HUDEP-2 (cell line): ENCODE measurements around the gene RASSF3.
"Not testable (repeated sequence)": the region's sequence is repeated elsewhere in the genome, so short reads cannot be mapped to it uniquely, and the experiment has no call there.

Source experiments
- DNase-seq, 76 experiments: peaks; one replicate each; lab custom pipeline; 2025; ENCODE audit not compliant: unreplicated experiment in 76 of 76; lab: John Stamatoyannopoulos, UW

The RASSF3 gene

DNA sequence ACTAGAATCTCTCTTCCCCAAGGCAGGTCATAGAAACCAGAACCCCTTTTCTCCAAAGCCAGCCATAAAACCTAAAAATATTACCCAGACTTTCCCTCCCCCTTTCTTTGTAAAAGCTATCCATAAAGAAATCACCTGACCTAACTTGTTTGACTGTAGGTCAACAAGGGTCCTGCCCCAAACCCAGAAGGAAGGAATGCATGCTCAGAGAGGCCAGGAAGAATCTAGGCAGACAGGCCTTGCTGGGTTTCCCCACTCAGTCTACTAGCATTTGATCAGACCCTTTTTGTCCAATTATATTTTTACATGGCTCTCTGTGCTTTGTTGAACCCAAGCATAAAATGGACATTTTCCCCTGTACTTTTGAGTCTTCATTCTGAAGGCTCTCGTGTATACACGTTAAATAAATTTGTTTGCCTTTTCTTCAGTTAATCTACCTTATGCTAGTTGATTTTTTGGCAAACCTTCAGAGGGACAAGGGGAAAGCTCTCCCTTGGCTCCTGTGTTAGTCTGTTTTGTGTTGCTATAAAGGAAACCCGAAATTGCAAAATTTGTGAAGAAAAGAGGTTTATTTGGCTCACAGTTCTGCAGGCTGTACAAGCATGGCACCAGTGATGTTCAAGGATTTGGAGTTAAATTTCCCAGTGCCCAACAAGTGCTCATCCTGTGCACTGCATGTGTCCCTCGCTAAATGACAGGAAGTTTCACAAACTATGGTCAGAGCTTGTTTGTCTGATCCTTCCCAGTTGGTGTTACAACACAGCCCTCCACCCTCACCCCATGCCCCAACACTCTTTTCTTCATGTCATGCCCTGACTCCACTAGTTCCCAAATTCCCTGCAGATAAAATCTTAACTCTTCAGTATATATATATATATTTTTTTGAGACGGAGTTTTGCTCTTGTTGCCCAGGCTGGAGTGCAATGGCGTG is 14.2 kb upstream of the RASSF3 start:
- no peak for DNase-seq

DNA sequence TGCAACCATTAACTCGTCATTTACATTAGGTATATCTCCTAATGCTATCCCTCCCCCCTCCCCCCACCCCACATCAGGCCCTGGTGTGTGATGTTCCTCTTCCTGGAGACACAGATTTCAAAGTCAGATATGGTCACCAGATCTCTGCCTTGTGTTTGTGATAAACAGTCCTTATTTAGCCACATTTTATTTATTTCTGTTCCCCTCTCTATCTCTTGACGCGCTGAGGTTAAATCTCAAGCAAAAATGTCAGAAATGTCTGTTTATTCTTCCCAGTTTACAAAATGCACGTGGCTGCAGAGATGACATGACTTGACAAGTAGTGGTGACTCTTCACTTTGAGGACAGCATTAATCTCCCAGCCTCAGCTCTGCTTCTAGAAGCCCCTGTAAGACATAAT is 11.5 kb upstream of the RASSF3 start:
- no peak for DNase-seq

DNA sequence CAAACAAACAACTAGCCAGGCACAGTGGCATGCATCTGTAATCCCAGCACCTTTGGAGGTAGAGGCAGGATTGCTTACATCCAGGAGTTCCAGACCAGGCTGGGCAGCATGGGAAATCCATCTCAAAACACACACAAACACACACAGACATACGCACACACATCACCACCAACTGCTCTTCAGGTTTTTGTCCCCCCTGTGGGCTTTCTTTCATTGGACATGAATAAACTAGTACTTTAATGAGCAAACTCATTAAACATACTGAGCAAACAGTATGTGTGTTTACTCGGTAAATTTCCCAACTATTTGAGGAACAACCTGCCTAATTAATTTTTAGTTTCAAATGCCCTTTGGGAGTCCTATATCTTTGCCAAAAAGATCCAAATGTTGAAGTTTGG is 10.1 kb upstream of the RASSF3 start:
- DNase-seq = no peak

DNA sequence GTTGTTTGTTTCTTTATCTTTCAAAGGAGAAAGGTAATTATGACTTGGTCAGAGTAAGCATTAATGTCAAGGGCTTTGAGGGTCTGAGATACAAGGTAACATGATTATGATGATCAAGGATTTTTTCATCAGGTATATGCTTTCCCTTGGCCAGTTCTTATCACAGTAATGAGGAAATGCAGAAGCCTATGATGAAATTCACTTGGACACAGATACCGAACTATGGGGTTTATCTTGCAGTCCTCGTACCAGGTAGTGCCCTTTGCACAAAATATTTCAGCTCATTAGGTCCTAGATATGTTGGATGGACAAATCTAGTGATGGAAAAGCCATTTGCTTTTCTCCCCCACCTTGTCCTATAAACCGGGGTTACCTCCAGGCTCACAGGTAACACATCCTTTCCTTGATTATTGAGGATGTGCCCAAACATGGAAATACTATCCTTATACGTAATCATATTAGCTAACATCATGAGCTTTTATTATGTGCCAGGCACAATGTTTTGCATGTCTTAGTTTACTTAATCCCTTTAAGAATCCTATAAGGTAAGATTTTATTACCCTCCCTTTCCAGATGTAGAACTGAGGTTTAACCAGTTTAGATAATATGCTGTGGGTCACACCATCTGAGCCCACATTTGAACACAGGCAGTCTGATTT is 7.0 kb upstream of the RASSF3 start:
- DNase-seq = no peak

DNA sequence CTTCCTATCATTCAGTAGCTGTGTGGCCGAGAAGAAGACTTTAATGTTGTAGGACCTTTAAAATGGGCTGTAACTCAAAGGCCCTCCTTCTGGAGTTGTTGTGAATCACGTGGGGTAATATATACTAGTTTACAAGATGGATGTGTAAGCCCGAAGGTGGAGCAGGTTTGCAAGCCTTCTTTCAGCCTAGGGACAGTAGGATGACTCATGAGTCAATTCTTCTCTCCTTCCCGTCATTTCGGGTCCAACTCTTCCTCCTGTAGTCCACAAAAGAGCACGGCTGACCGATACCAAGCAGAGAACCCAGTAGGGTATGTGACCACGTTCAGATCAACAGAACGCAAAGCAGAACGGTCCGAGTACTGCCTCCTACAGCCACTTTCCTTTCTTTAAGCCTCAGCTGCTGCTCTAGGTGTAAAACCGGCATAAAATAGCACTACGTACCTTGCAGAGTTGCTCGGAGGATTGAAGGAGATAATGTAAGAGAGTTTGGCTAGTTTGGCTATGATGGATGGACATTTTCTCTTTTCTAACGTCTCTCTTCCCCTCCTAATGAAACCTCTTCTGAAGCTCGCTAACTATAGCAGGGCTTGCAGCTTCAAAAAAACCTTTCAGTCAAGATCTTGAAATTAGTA is 1.3 kb upstream of the RASSF3 start:
- peak in 23 of 76 experiments; percentile 5 to 46 (median 21) for DNase-seq

DNA sequence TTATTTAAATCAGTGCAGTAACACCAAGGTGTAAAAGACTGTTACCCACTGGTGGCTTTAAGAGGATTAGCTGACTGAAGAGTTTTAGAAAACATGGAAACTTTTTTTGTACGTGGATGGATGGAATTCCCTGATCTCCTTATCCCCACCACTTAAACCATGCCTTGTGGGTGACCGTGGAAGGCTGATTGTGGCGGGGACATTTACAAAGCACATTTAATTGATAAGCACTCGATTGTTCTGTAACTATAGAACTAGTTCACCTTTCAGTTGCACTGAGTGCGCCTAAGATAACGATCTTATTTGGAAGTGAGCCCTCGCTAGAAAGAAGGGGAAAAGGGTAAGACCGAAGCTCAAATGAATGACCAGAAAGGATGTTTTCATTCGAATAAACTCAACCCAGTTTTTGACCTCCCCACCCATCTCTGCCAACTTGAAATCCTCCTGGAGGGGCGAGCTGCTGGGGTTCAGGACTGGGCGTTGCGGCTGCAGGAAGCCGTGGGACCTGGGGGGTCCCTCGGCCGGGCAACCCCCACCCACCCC is 688 bp upstream of the RASSF3 start:
- DNase-seq = peak in 1 of 76 experiments; percentile 22

DNA sequence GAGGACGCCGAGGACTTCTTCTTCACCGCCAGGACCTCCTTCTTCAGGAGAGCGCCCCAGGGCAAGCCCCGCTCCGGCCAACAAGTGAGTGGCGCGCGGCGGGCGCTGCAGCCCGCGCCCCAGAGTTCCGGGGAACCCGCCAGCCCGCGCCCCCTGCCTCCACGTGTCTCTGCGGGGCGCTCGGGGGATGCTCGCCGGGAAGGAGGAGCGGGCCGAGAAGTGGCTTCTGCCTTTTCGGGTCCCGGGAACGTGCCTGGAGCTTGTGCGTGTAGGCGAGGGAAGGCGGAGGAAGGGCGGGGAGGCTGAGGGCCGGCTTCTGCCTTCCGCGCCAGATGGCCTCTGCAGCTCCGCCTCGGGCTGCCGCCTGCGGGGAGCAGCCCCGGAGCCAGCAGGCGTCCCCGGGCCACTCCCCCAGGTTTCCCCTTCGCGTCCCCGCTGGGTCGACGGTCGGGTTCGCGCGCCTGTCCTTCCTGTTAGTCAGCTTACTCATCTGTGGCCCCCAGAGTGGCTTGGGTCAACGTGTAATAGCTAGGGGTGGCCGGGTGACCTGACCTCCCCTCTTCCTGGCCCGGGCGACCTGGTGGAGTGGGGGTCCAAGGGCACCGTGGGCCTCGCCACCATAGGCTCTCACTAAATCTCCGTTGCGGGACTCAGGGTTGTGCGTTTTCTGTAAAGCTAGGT is 505 bp downstream of the RASSF3 start:
- peak in 39 of 76 experiments; percentile 6 to 47 (median 26) for DNase-seq

DNA sequence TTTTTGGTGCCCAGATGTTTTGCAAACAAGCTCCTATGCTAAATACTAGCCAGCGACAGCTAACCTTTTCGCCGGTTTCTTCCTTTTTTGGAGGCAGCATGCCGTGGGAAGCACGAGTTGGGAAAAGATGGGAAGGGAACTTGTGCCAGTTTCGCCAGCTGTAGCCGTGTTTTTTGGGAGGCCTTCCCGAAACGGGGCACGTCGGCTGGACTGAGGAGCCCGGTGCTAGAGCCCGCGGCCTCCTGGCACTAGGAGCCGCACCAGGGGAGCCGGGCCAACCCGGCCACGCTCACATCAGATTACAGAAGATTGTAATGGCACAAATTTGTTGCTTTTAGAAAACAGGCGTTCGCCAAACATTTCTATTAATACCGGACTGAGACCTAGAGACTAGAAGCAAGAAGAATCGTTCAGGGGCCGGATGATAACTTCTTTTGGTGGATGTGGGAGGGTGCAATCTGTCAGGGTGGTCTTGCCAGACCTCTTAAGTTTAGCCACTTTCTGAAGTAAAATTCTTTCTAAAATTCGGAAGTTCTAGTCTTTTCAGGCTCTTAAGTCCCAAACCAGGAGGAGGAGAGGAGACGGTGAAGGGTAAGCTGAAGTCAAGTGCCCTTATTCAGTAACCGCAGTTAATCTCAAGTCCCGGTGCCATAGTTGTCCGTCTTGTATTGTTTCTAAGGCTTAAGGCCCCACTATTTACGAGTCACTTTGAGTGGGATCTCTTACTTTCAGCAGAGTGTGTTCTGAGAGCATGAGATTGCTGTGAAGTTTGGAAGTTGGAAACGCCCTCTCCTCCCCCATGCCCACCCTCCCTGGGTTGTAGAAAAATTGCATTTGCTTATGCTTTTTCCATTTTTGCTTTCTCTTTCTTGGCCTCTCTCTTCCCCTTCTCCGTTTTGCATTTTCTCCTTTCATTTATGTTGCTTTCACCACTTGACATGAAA is 1.3 kb downstream of the RASSF3 start:
- peak in 8 of 76 experiments; percentile 3 to 29 (median 13) for DNase-seq

DNA sequence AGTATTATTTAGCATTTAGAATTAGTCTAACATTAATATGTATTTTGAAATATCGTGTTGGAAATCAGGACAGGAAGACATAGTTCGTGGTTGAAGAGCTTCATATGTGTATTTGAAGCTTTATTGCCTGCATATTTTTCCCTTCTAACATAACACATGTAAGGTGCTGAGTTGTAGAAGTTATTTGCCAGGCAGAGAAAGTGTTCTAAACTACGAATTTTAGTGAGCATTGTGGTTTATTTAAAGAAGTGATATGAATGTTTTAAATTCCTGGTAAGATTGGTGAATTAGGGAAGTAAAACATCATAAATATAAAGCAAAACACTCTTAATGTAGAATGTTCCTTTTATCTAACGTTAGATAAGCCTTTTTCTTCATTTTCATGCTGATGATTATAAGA is 2.5 kb downstream of the RASSF3 start:
- DNase-seq = no peak

DNA sequence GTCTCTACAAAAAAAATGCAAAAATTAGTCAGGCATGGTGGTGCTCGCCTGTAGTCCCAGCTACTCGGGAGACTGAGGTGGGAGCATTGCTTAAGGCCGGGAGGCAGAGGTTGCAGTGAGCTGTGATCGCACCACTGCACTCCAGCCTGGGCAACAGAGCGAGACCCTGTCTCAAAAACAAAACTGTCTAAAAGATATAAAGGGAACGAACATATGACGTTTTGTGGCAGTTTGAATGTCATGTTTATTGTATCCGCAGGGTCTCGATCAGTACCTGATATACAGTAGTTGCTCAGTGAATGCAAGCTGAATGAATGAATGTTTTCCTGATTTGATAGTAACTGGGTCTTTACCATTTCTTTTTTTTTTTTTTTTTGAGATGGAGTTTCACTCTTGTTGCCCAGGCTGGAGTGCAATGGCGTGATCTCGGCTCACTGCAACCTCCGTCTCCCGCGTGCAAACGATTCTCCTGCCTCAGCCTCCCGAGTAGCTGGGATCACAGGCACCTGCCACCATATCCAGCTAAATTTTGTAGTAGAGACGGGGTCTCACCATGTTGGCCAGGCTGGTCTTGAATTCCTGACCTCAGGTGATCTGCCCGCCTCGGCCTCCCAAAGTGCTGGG is 3.6 kb downstream of the RASSF3 start:
- not testable (repeated sequence) for DNase-seq

DNA sequence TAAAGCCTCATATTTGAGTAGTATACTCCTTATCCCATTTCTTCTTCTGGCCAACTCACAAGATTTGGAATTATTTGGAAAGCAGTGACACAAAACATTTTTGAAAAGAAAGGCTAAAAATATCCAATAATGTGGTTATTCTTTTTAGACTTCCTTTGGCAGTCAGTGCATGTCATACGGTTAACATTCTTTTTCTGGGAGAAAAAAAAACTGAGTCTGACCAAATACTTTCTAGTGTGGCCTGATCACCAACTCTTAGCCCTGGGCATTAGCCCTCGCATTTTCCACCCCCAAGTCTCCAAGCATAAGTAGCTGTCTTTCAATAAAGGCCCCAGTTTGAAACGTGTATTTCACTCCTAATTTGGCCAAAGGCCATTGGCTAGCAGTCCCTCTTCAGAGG is 5.9 kb downstream of the RASSF3 start:
- DNase-seq = no peak

DNA sequence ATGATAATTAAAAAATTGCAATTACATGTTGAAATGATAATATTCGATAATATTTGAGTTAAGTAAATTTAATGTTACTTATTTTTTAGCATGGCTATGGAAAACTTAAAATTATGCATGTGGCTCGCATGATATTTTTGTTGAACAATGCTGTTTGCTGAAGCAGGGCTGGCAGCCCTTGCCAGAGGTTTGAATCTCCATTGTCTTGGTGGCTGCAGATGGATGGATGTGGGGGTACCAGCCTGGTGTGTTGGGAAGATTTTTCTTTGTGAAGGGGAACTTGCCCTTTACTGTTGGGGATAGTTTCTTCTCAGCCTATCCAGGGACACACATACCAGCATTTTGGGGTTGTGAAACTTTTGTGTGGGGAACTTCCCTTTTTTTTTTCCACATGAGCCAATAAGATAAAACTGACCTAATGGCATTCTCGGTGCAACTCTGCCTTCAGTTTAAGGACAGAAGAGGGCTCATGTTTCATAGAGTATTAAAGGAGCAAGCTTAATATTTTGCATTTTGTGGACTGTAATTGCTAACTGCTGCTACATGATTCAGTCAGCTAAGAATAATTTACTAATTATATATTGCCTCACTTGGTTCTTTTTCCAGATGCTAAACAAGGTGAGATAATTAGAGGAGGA is 8.8 kb downstream of the RASSF3 start:
- DNase-seq = peak in 10 of 76 experiments; percentile 6 to 60 (median 12)

DNA sequence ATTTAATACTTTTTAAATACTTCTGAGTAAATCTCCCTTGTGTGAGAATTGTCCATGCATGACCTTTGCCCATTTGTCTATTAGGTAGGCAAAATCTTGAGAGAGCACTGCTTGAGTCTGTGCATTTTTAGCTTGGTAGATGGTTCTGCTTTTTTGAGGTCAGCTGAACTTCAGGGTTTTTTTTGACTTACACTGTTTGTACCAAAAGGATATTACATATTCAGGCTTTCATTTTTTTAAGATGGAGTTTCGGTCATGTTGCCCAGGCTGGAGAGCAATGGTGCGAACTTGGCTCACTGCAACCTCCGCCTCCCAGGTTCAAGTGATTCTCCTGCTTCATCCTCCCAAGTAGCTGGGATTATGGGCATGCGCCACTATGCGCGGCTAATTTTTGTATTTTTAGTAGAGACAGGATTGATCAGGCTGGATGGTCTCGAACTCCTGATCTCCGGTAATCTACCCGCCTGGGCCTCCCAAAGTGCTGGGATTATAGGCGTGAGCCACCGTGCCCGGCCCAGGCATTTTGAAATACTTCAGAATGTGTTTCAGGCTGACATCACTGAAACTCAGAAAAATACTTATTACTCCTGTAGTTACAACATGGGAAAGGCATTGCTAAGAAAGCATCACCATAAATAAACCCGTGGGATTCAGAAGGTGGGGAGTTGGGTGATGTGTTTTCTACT is 11.1 kb downstream of the RASSF3 start:
- no peak for DNase-seq

DNA sequence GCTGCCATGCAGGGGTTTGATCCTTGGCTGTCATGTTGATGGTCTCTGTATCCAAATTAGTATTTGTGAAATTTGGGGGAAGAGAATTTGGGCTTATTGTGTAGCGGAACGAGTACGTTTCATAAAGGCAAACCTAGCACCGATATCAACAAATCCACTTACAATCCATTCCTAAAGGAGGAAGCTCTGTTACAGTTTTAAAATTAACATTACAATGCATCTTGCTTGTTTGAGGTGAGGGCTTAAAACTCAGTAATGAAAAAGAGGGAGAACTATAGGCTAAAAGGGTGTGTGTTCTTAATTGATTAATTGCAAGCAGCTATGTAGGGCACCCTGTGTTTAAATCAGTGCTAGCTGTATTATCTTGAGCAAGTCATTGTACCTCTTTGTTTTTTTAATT is 13.7 kb downstream of the RASSF3 start:
- DNase-seq = no peak

DNA sequence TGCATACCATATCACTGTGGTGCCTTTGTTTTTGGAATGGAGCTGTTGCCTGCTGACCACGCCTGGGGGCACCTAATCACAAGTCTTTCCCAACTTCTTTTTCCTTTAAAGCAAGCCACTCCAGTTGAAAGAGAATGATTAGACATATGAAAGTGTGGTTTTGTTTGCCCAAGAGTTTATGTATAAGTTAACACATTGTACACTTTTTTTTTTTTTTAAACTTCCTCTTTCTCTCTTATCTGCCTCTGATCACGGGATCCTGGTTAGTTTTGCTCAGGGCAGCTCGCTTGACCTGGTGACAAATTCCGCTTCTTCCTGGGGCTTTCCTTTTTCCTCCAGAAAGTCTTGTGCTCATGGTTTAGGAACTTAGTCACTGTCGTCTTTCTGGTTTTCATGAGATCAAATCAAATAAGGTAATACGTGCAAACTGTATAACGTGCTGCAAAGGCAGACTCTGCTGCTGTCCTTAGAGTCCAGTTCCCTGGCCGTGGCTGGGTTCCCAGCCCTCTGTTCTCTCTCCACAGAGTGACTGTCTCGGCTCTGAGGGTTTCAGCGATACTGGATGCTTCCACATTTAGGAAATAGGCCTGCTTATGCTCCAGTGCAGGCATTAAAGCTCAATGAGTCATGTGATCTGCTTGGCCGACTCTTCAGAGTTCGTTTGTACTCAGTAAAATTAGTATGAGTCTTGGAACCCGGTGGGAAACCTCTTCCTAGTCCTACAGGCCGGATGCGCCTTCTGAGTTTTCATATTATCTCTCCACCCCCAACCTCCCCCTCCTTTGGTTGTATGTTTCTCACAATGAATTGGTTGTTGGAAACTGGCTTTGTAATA is 15.2 kb downstream of the RASSF3 start:
- peak in 48 of 76 experiments; percentile 6 to 71 (median 34) for DNase-seq

DNA sequence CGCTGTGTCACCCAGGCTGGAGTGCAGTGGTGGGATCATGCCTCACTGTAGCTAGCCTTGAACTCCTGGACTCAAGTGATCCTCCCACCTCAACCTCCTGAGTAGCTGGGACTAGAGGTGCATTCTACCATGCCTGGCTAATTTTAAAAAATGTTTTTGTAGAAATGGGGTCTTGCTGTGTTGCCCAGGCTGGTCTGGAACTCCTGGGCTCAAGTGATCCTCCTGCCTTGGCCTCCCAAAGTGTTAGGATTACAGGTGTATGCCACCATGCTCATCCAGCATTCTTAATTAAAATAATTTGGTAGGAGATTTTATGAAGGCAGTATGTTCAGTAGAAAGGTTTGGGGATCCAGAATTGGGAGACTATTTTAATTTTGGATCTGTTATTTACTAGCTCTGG is 16.3 kb downstream of the RASSF3 start:
- not testable (repeated sequence) for DNase-seq

DNA sequence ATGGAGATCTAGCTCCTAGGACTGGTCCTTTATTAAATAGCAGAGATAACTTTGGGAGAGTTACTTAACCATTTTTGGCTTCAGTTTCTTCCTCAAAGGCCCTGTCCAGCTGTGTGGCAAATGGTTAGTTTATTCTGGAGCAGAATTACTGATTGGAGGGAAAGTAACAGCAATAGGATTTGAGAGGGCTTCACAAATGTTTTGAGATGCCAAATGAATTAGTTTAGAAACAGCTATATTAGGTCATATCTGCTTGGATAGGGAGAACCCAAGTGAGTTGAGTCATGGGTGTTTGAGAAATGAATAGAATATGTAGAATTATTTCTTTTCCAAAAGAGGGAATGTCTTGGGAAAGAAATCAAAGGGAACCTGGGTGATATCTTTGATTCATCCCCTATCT is 17.5 kb downstream of the RASSF3 start:
- no peak for DNase-seq
